Germinal center (tissue), 1 donor: ENCODE data around the gene ZBTB20.

ENCODE experiments used
- DNase-seq: peaks from one replicate; pipeline ENCODE4 v3.0.0; 2012; ENCODE audit warnings: mixed read lengths, low spot score

Gene ZBTB20

DNA sequence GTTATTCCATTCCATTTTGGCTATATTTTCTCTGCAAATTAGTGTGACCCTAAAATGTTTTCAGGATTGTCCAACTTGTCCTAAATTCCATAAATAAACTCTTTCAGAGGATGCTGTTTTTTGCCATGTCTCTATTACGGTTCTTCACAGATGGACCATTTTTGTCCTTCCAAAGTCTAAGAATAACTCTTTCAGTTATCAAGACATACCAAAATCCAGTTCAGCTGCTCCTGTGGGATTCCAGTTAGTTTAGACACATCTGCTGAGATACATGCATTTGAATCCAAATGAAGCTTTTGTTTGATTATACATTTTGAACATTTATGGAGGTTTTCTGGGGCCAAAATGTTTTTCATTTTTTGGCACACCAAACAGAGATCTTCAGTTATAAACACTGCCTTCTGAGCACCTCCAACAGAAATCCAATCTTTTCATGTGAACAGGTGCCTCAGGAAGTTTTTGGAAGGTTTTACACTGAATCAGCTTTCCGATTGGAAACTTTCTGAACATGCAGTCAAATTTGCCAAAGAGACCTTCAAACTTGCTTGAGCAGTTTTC lies 772.6 kb downstream of the ZBTB20 start:
- DNase-seq: no peak

DNA sequence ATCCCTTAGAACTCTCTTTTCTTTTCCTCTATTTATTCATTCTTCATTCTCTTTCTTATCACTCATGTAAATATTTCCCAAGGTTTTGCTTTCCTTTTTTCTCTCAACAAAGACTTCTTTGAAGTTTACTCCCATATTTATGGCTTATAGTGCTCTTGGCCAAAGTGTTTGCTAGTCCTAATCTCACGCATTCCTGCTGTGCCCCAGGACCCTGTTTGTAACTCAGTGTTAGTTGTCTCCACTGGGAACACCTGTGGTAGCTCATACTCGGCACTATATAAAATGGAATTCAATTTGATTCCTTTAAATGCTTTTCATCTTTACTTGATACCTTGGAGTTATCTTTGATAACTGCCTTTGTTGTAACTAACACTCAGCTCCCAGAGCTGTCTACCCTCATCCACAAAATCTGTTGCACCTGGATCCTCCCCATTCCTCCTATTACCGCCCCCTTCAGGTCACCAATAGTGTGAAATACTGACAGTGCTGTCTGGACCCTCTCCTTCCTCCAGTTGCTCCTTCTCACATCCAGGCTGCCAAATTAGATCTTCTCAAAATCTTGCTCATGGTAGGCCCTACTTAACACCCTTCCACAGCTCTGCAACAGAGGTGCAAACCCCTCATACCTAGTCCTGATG lies 776.4 kb downstream of the ZBTB20 start:
- DNase-seq: no peak

DNA sequence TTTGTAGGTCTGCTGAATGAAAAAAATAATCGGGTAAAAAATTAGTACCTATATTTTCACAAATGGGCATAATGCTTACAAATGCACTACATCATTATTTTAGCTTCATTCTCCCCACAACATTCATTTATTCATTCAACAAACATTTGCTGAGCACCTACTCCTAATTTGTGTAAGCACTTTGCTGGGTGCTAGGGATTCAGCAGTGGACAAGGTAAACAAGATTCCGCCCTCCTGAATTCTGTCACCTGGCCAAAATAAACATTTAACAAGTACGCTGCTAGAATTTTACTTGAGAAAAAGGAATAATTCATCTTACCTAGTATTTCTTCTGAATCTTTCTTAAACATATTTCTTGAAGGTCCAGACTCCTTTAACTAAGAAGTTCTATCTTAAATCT lies 781.2 kb downstream of the ZBTB20 start:
- DNase-seq: no peak

DNA sequence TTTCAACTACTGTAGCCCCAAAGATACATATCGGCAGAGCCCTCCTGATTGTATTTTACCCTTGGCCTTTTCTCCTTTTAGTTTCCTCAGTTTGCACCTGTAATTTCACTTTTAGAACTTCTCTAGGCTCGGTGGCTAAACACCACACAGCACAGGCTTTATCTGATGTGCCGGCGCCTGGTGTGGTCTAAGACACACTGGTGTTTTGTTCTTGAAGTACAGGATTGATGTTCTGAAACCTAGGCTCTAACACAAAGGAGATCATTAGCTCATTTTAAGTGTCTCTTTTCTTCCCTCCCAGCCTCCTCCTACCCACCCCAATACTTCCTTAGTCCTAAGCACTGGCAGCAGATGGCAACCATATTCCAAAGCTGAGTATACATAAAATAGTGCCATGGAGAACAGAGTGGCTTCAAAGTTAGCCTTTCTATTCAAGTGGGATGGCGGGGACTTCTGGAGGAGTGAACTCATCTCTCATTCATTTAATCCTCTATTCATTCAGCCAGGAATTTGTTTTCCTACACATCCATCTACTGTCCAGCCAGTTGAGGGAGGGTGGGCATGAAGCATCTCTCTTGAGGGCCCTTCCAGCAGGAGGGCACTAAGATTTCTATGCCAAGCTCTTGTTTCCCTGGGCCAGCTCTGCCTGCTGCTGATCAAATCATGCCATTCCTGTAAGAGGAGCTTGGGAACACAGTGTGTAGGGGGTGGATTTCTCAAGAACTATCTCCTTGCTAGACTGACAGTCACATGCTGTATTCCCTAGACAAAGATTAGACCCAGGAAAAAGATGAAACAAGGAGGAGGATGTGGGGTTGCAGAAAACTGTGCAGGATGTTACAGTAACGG lies 782.1 kb downstream of the ZBTB20 start:
- DNase-seq: no peak

DNA sequence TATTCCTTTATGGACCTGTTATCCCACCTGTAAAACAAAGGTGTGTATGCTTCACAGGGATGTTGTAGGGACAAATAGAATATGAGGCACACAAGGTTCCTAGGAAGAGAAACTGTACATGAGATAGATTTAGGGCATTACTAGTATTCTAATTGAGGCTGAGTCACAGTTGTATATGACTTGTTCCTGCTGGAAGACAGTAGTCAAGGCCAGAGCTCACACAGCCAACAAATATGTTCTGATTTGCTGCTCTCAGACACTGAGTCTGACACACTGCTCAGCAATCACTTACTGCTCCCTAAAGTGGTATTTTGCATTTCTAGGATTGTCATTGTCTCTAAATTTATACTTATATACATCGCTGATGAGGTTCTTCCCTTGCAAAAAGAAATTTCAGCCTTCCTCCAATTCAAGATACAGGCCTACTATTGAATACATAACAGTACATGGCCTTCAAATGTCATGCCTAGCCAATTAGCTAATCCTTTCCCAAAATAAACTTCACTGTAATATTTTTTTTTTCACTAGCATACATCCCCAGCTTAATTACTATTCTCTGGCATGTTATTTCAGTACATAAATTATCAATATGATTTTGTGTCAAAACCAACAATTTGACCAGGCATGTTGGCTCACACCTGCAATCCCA lies 783.4 kb downstream of the ZBTB20 start:
- no peak for DNase-seq

DNA sequence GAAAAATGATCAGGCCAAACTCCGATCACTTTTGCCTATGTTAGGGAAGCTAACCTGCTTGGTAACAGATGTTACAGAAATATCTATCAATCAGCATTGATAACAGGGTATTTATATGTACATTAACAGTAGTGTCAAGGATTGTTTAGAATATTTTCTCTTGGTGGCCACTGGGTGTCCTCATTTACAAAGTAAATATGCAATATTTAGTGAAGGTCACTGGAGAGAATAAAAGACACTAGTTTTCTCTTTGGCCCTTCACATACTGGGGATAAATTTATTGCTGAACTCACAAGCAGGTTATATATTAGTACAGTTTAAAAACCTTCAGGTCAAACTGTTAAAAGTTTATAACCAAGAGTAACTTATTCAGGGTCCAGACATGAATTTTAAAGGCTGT lies 784.3 kb downstream of the ZBTB20 start:
- peak; percentile 32 for DNase-seq

DNA sequence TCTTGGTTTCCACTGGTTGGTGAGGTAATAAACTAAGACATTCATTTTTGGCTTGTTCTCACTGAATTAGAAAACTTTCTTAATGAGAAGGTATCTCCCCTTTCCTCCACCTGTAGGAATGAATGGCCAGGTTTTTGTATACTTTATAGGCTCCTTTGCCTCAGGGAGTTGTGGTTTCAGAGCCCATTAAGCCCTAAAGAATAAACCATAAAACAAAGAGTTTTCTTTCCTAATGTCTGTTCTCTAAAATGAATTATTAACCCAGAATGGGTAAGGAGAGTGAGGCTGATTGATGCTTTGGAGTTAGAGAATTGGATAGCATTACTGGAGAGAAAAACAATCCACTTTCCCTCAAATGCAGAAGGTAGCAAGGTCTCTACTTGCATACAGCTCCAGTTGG lies 785.7 kb downstream of the ZBTB20 start:
- no peak for DNase-seq

DNA sequence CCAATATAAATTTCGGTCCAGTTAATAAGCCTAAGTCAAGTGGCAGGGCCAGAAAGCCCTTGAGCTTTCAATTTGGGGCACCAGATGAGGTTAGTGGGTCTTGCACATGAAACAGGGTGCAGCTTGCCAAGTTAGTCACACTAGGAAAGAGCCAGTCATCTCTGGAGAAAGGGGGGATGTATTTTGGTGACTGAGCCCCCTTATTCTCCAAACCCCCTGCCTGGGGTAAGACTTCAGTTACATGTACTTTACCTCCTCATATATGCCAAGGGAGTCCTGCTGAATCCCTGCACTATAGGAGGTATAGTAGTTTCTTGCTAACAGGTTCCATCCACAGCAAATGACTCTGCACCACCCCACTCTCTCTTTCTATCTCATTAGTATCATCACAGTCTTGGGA lies 790.6 kb downstream of the ZBTB20 start:
- DNase-seq: no peak

DNA sequence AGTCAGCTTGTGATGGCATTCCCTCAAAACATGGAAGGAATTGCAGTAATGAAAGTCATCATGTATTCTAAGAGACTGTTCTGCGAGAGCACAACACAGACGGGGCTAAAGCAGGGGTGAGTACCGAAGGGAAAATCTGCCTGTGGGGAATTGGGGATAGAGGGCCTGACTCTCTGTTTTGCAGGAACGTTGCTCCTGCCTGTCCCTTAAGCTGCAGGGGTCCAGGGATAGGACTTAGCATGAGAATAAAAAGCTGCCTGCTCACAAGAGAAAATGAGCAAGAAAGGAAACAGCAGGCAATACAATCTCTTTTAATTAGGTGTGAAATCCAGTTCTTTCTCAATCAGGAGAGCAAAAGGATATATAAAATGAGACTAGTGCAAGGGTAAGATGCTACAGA lies 791.0 kb downstream of the ZBTB20 start:
- DNase-seq: no peak

DNA sequence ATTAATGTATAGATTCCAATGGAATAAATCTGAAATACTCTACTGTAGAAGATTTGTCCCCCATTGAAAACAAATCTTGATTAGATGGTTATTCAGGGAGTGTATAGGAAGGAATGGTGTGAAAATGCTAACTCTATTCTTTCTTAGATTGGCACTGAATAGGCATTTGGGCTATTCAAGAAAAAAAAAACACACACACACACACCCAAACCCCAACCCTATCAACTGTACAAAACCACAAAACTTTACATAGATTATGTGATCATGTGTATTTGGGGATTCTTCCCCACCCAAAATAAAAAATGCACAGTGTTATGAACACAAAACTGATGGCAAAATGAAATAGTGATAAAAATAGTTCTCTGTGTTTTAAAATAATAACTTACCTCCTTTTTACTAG lies 791.4 kb downstream of the ZBTB20 start:
- no peak for DNase-seq

DNA sequence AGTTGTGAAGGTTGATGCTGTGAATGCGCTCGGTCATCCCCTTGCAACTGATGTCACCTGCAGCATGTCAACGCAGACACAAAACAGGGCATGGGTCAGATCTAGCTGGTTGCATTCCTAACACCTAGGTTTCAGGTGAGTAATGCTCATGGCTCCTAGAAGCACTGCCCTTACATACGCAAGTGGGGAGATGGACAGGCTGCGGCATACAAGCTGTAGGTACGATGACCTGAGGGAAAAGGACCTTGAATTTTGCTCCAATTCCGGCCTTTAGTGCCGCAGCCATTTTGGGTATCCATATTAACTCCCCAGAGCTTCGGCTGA lies 795.3 kb downstream of the ZBTB20 start:
- no peak for DNase-seq

DNA sequence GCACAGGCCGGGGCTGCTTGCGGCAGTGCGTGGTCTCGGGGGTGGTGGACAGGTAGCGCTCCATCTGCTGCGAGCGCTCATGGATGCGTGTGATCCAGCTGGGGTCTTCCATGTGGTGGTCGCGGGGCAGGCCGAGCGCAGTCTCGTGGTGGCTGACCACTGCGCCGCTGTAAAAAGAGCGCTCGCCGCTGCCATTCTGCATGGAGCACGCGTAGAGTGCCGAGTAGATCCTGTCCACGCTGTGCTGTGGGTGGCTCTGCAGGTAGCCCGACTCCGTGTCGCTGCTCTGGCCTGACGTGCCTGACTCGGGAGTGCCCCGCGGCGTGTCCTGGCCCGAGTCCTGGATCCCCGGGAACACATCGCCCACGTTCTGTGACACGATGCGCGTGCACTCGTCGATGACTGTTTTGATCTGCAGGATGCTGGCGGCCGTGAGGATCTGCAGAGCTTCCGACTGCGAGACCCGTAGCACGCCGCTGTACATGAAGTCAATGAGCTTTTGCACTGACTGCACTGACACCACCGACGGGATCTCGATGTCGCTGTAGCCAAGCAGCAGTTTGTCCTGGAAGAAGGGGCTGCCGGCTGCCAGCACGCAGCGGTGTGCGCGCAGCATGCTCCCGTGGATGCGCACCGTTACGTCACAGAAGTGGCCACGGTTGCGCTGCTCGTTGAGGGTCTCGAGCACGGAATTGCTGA lies 795.8 kb downstream of the ZBTB20 start:
- DNase-seq: no peak

DNA sequence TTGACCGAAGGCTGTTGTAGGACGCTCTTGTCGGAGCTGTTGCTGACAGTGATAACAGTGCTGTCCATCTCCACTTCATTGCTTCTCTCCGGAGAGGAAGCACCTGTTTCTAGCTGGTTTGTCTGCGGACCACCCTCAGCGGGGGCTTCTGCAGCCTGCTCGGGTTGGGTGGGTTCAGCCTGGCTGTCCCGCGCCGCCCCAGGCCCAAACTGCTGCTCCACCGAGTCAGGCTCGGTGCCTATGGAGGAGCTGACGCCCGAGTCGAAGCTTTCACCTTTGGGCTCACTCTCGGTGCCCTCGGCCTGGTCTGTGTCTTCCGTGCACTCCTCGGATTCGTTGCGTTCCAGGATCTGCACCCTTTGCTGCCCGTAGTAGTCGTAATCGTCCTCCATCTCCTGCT lies 796.4 kb downstream of the ZBTB20 start:
- DNase-seq: no peak

DNA sequence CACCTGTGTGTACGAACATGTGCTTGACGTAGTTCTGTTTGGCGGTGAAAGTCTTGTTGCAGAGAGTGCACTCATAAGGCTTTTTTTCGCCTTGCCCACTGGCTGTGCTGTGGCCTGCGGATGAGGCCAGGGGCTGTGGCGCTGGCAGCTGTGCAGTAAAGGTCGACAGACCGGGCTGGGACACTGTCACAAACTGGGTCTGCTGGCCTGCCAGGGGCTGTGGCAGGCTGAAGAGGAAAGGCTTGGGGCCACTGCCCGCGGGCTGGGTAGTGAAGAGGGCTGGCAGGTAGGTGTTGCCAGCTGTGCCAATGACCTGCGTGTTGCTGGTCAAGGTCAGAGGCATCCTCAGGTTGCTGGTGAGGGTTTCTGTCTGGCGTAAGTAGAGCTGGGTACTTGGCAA lies 796.8 kb downstream of the ZBTB20 start:
- DNase-seq: no peak

DNA sequence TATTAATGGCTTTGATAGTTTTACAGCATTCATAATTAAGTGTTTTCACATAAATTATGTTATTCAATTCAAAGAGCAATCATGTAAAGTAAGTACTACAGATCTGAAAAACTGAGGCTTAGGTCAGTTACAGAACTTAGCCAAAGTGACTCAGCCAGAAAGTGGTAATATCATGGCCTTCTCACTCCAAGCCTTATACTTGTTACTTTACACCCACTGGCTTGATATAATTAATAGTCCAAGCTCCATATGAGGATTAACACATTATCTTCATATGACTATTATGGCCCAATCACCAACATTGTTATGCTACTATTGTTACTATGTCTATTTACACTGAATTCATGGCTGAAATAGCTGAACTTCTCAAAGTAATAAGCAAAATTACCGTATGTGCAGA lies 802.6 kb downstream of the ZBTB20 start:
- DNase-seq: no peak

DNA sequence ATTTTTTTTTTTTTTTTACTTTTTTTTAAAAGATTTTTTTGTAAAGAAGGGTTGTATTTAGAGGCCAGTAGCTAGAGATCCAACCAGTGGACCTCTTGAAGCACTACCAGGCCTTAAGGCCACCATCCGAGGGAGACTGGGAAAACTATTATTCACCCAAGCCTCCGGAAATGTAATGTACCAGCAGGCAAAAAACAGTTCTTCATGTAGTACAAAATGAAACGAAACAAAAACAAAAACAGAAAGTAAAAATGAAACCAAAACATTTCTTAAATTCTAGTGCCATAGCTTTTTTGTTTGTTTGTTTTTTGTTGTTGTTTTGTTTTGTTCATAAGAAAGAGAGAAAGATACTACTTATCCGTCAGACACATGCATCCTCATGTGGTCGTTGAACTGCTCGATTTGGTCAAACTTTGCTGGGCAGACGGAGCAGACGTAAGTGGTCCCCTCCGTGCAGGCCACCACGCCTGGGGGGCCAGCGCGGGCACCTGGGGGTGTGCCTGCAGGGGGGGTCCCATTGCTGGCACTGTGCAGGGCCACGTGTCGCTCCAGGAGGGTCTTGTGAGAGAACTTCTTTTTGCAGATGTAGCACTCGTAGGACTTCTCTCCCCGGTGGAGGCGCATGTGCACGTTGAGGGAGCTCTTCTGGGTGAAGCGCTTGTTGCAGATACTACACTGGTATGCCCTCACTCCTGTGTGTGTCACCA lies 808.3 kb downstream of the ZBTB20 start:
- DNase-seq: no peak

DNA sequence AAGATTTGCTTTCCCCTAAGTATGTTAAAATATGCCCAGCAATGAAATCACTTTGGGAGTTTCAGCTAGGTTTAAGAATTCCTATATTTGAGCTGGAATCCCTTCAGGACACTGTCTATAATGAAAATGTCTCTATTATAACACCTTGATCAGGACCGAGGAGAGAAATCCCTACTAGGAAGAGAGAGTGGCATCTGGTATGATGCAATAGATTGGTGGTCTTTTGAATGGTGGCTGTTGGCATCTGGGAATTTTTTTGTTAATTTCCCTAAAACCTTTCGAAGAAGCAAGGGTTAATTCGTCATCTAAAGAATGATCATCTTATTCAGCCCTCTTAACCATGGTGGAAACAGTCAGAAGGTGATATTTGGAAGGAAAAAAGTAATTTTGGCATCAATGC lies 810.2 kb downstream of the ZBTB20 start:
- no peak for DNase-seq

DNA sequence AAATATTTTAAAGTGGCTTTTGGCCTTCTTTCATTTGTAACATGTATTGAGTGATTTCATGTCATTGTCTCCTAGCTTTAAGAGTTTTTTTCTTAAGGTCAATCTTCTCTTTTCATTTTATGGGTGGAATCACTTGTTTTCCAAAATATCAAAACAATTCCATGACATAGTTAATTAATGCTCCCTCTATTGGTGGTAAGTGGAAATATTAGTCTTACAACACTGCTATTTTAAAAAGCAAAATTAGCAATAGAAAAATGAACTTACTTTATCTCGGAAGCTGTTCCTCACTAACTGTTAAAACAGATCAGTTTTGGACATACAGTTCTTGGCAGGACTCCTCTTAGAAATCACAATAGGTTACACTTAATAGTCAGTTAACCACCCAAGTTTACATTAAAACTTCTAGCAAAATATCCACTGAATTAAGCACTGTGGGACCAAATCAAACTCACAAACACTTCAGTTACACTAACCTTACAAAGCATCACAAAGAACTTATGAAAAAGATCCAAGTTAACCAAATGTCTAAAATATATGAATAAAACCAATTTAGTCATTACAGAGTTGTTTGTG lies 810.9 kb downstream of the ZBTB20 start:
- DNase-seq: no peak

DNA sequence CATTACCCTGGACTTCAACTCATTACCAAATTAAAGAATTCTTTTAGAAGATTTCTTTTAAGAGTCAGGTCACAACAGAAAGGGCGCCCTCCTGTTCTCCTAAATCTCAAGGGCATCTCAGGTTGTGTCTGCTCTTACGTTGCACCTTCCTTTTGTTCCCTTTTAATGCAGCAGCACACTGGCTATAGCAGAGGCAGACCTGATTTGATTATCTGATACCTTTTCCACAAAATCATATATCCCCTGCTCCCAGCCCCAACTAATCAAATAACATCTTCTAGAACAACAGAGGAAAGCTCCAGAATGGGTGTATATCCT lies 813.2 kb downstream of the ZBTB20 start:
- no peak for DNase-seq

DNA sequence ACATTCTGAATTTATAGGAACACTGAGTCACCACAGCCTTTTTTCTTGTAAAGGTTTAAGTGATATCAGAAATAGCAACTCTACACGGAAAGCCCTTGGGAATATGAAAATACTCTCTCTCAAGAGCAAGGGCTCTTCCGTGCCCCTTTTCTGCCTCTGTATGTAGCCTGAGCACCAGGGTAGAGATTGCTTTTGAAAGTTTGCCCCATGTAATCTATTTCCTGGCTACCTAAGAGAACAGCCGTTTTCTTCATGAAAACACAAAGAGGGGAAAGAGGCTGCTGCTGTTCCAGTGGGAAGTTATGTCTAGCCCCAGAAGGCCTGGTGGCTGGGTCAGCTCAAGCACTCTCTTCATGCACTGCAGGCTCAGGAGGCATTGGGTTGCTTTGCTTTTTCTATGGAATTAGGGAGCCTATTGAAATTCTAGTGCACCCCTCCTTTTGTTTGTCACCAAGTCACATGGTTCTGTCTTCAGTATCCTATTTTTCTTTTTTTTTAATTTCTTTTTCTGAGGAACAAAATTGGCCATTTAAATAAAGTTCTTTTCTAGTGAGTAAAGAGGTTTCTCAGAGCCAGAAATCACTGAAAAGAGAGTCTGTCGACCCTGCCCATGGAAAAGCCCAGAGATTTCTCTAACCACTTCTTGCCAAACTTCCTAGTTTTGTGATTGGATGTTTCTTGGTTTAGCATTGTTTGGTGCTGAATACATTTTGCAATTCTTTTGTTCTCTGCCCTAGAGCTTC lies 813.7 kb downstream of the ZBTB20 start:
- DNase-seq: no peak
